Measurements from ENCODE around the gene SPIC.

The SPIC gene

GRCh38 chr12:101441461-101442224 lies 33.5 kb upstream of the SPIC start:
- Histone ChIP-seq H3K14ac (ENCODE audit: low read length) (no peak overlapping the region), H2BK120ac (ENCODE audit: low read depth, low read length) (no peak overlapping the region), H3K4me3 (ENCODE audit: low read length in 2 of 2) (no peak overlapping the region), H2AK5ac (ENCODE audit: low read depth, low read length) (no peak overlapping the region), H3K27me3 (ENCODE audit: control insufficient read depth in 3 of 3, insufficient read depth in 3 of 3, low read depth in 1 of 3, low read length in 3 of 3) (no peaks in the 10 kb centered on the region), H2BK5ac (ENCODE audit: low read length) (no peak overlapping the region), H3K9me3 (replicated peaks in 1 of 2; ENCODE audit: control insufficient read depth in 2 of 2, insufficient read depth in 1 of 2, low read depth in 1 of 2, low read length in 2 of 2) (no peaks in the 10 kb centered on the region), H4K91ac (ENCODE audit: low read depth, low read length, poor library complexity) (no peak overlapping the region), H3K27ac (replicated peaks; ENCODE audit: low read length) (no peak overlapping the region), H3K4me1 (ENCODE audit: control insufficient read depth in 2 of 2, insufficient read depth in 1 of 2, low read depth in 1 of 2, low read length in 2 of 2) (no peaks in the 10 kb centered on the region), H3K79me1 (ENCODE audit: low read depth, low read length) (no peaks in the 10 kb centered on the region), H3K36me3 (replicated peaks in 1 of 2; ENCODE audit: control insufficient read depth in 2 of 2, insufficient read depth in 2 of 2, low read length in 2 of 2) (no peaks in the 10 kb centered on the region), H3K9ac (ENCODE audit: low read depth, low read length, poor library complexity) (no peak overlapping the region), H2AFZ (ENCODE audit: low read length) (no peak overlapping the region), H2BK15ac (ENCODE audit: low read length) (no peak overlapping the region), H2BK12ac (ENCODE audit: low read length) (no peak overlapping the region), H4K8ac (ENCODE audit: low read depth, low read length) (no peak overlapping the region), H3K4me2 (ENCODE audit: insufficient read depth, low read length, poor library complexity, severe bottlenecking) (no peak overlapping the region), H3K23ac (ENCODE audit: low read depth, low read length, poor library complexity) (no peak overlapping the region), H3K4ac (ENCODE audit: low read length) (no peak overlapping the region), H3K18ac (ENCODE audit: low read length) (no peak overlapping the region)
- DNase-seq (ENCODE audit: low spot score), result no peak

GRCh38 chr12:101455685-101456084 lies 19.5 kb upstream of the SPIC start:
- no peak overlapping the region for H3K18ac ChIP-seq (ENCODE audit: low read length)
- DNase-seq (ENCODE audit: low spot score), result no peak
- no peak overlapping the region for H3K4me3 ChIP-seq (ENCODE audit: low read length in 2 of 2)
- H2AFZ ChIP-seq (ENCODE audit: low read length), result no peak overlapping the region
- no peaks in the 10 kb centered on the region for H3K36me3 ChIP-seq (replicated peaks in 1 of 2; ENCODE audit: control insufficient read depth in 2 of 2, insufficient read depth in 2 of 2, low read length in 2 of 2)
- H3K27me3 ChIP-seq (ENCODE audit: control insufficient read depth in 3 of 3, insufficient read depth in 3 of 3, low read depth in 1 of 3, low read length in 3 of 3), result no peaks in the 10 kb centered on the region
- H3K9ac ChIP-seq (ENCODE audit: low read depth, low read length, poor library complexity), result no peak overlapping the region
- H2AK5ac ChIP-seq (ENCODE audit: low read depth, low read length), result no peak overlapping the region
- no peak overlapping the region for H3K14ac ChIP-seq (ENCODE audit: low read length)
- H3K23ac ChIP-seq (ENCODE audit: low read depth, low read length, poor library complexity), result no peak overlapping the region
- no peaks in the 10 kb centered on the region for H3K79me1 ChIP-seq (ENCODE audit: low read depth, low read length)
- H3K27ac ChIP-seq (replicated peaks; ENCODE audit: low read length), result no peak overlapping the region
- H4K91ac ChIP-seq (ENCODE audit: low read depth, low read length, poor library complexity), result no peak overlapping the region
- no peak overlapping the region for H3K4me2 ChIP-seq (ENCODE audit: insufficient read depth, low read length, poor library complexity, severe bottlenecking)
- H3K4me1 ChIP-seq (ENCODE audit: control insufficient read depth in 2 of 2, insufficient read depth in 1 of 2, low read depth in 1 of 2, low read length in 2 of 2), result no peaks in the 10 kb centered on the region
- H2BK15ac ChIP-seq (ENCODE audit: low read length), result no peak overlapping the region
- no peak overlapping the region for H2BK5ac ChIP-seq (ENCODE audit: low read length)
- peaks cover 0 to 2% of the 10 kb centered on the region in 2 donors for H3K9me3 ChIP-seq (replicated peaks in 1 of 2; ENCODE audit: control insufficient read depth in 2 of 2, insufficient read depth in 1 of 2, low read depth in 1 of 2, low read length in 2 of 2)
- no peak overlapping the region for H3K4ac ChIP-seq (ENCODE audit: low read length)
- H2BK120ac ChIP-seq (ENCODE audit: low read depth, low read length), result no peak overlapping the region
- H2BK12ac ChIP-seq (ENCODE audit: low read length), result no peak overlapping the region
- no peak overlapping the region for H4K8ac ChIP-seq (ENCODE audit: low read depth, low read length)
- WGBS, 2 donors (ENCODE audit: extremely low coverage in 2 of 2, insufficient read length in 2 of 2, insufficient replicate concordance in 1 of 2), result no CpG with 5 or more reads among the region's 4 CpGs

GRCh38 chr12:101459642-101460346 lies 15.3 kb upstream of the SPIC start:
- Histone ChIP-seq H4K91ac (ENCODE audit: low read depth, low read length, poor library complexity) (no peak overlapping the region), H3K36me3 (replicated peaks in 1 of 2; ENCODE audit: control insufficient read depth in 2 of 2, insufficient read depth in 2 of 2, low read length in 2 of 2) (no peaks in the 10 kb centered on the region), H2BK15ac (ENCODE audit: low read length) (no peak overlapping the region), H2BK120ac (ENCODE audit: low read depth, low read length) (no peak overlapping the region), H3K23ac (ENCODE audit: low read depth, low read length, poor library complexity) (no peak overlapping the region), H3K14ac (ENCODE audit: low read length) (no peak overlapping the region), H2AFZ (ENCODE audit: low read length) (no peak overlapping the region), H3K4me3 (ENCODE audit: low read length in 2 of 2) (no peak overlapping the region), H3K9me3 (replicated peaks in 1 of 2; ENCODE audit: control insufficient read depth in 2 of 2, insufficient read depth in 1 of 2, low read depth in 1 of 2, low read length in 2 of 2) (peaks cover 0 to 2% of the 10 kb centered on the region in 2 donors), H2BK12ac (ENCODE audit: low read length) (no peak overlapping the region), H3K27me3 (ENCODE audit: control insufficient read depth in 3 of 3, insufficient read depth in 3 of 3, low read depth in 1 of 3, low read length in 3 of 3) (no peaks in the 10 kb centered on the region), H3K4me1 (ENCODE audit: control insufficient read depth in 2 of 2, insufficient read depth in 1 of 2, low read depth in 1 of 2, low read length in 2 of 2) (no peaks in the 10 kb centered on the region), H2AK5ac (ENCODE audit: low read depth, low read length) (no peak overlapping the region), H3K18ac (ENCODE audit: low read length) (no peak overlapping the region), H3K79me1 (ENCODE audit: low read depth, low read length) (no peaks in the 10 kb centered on the region), H4K8ac (ENCODE audit: low read depth, low read length) (no peak overlapping the region), H3K4ac (ENCODE audit: low read length) (no peak overlapping the region), H3K27ac (replicated peaks; ENCODE audit: low read length) (no peak overlapping the region), H3K4me2 (ENCODE audit: insufficient read depth, low read length, poor library complexity, severe bottlenecking) (no peak overlapping the region), H3K9ac (ENCODE audit: low read depth, low read length, poor library complexity) (no peak overlapping the region), H2BK5ac (ENCODE audit: low read length) (no peak overlapping the region)
- no CpG with 5 or more reads among the region's 4 CpGs for WGBS, 2 donors (ENCODE audit: extremely low coverage in 2 of 2, insufficient read length in 2 of 2, insufficient replicate concordance in 1 of 2)
- DNase-seq (ENCODE audit: low spot score), result no peak

- WGBS, 2 donors (ENCODE audit: extremely low coverage in 2 of 2, insufficient read length in 2 of 2, insufficient replicate concordance in 1 of 2), result no CpG with 5 or more reads among the region's 2 CpGs
- no peak overlapping the region for H3K18ac ChIP-seq (ENCODE audit: low read length)
Observed at GRCh38 chr12:101468948-101469347, 6.2 kb upstream of the SPIC start.

More at GRCh38 chr12:101468948-101469347, 6.2 kb upstream of the SPIC start:
- no peaks in the 10 kb centered on the region for H3K4me1 ChIP-seq (ENCODE audit: control insufficient read depth in 2 of 2, insufficient read depth in 1 of 2, low read depth in 1 of 2, low read length in 2 of 2)
- H2AFZ ChIP-seq (ENCODE audit: low read length), result no peak overlapping the region
- no peak overlapping the region for H2AK5ac ChIP-seq (ENCODE audit: low read depth, low read length)
- no peak overlapping the region for H3K4me3 ChIP-seq (ENCODE audit: low read length in 2 of 2)
- no peak overlapping the region for H2BK15ac ChIP-seq (ENCODE audit: low read length)
- no peaks in the 10 kb centered on the region for H3K9me3 ChIP-seq (replicated peaks in 1 of 2; ENCODE audit: control insufficient read depth in 2 of 2, insufficient read depth in 1 of 2, low read depth in 1 of 2, low read length in 2 of 2)
- H2BK120ac ChIP-seq (ENCODE audit: low read depth, low read length), result no peak overlapping the region
- no peak overlapping the region for H4K91ac ChIP-seq (ENCODE audit: low read depth, low read length, poor library complexity)
- H3K14ac ChIP-seq (ENCODE audit: low read length), result no peak overlapping the region
- H3K36me3 ChIP-seq (replicated peaks in 1 of 2; ENCODE audit: control insufficient read depth in 2 of 2, insufficient read depth in 2 of 2, low read length in 2 of 2), result no peaks in the 10 kb centered on the region
- no peaks in the 10 kb centered on the region for H3K27me3 ChIP-seq (ENCODE audit: control insufficient read depth in 3 of 3, insufficient read depth in 3 of 3, low read depth in 1 of 3, low read length in 3 of 3)
- no peak overlapping the region for H3K23ac ChIP-seq (ENCODE audit: low read depth, low read length, poor library complexity)
- no peak overlapping the region for H3K4ac ChIP-seq (ENCODE audit: low read length)
- no peaks in the 10 kb centered on the region for H3K79me1 ChIP-seq (ENCODE audit: low read depth, low read length)
- no peak overlapping the region for H3K27ac ChIP-seq (replicated peaks; ENCODE audit: low read length)
- no peak overlapping the region for H3K4me2 ChIP-seq (ENCODE audit: insufficient read depth, low read length, poor library complexity, severe bottlenecking)
- DNase-seq (ENCODE audit: low spot score), result no peak
- no peak overlapping the region for H2BK5ac ChIP-seq (ENCODE audit: low read length)
- H4K8ac ChIP-seq (ENCODE audit: low read depth, low read length), result no peak overlapping the region
- H2BK12ac ChIP-seq (ENCODE audit: low read length), result no peak overlapping the region
- no peak overlapping the region for H3K9ac ChIP-seq (ENCODE audit: low read depth, low read length, poor library complexity)

All from neuronal stem cell (in vitro differentiated cells).